Panc1 (cell line): Measurements from ENCODE around the gene NINL.

Experiments
- POLR2AphosphoS5 ChIP-seq: IDR thresholded peaks from 2 replicates; pipeline ENCODE4 v1.6.1; 2012; ENCODE audit warnings: mild to moderate bottlenecking, low read depth, low read length, moderate library complexity
- SIN3A ChIP-seq: IDR thresholded peaks from 2 replicates; pipeline ENCODE4 v1.6.1; 2012; ENCODE audit warnings: low read depth, mild to moderate bottlenecking, low read length, moderate library complexity, borderline replicate concordance; ENCODE audit not compliant: insufficient read depth
- TF ChIP-seq, protein P1 (sequence below): fragments of 450-650 bp; IDR thresholded peaks from 2 replicates; pipeline ENCODE4 v1.5.1; 2017; ENCODE audit warnings: mild to moderate bottlenecking
- TF ChIP-seq, protein P2 (sequence below), 2 experiments: IDR thresholded peaks; 2 replicates each; pipeline ENCODE4 v1.6.1; 2011 to 2012; ENCODE audit warnings: low read depth in 2 of 2, control low read depth in 1 of 2, low read length in 1 of 2, mild to moderate bottlenecking in 1 of 2, moderate library complexity in 1 of 2; ENCODE audit not compliant: insufficient read depth in 1 of 2

DNA sequence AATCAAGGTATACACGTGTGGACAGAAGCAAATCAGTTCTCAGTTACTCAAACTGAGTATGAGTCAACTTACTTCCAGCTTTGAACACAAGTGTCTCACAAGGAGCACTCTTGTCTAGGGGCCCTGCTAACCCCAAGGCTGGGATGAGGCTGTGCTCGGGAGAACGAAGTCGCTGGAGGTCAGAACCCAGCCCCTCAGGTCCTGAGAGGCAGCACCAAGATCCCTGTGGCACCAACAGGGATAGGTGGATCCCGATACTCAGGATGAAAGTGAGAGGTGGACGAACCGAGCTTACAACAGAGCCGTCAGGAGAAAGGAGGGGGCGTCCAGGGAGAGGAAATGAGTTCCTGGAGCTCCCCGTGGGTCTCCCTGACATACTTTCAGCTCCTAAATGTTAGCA is 92.2 kb downstream of the NINL start:
- TF ChIP-seq, protein P1, sequence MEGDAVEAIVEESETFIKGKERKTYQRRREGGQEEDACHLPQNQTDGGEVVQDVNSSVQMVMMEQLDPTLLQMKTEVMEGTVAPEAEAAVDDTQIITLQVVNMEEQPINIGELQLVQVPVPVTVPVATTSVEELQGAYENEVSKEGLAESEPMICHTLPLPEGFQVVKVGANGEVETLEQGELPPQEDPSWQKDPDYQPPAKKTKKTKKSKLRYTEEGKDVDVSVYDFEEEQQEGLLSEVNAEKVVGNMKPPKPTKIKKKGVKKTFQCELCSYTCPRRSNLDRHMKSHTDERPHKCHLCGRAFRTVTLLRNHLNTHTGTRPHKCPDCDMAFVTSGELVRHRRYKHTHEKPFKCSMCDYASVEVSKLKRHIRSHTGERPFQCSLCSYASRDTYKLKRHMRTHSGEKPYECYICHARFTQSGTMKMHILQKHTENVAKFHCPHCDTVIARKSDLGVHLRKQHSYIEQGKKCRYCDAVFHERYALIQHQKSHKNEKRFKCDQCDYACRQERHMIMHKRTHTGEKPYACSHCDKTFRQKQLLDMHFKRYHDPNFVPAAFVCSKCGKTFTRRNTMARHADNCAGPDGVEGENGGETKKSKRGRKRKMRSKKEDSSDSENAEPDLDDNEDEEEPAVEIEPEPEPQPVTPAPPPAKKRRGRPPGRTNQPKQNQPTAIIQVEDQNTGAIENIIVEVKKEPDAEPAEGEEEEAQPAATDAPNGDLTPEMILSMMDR: no peak
- TF ChIP-seq, protein P2, sequence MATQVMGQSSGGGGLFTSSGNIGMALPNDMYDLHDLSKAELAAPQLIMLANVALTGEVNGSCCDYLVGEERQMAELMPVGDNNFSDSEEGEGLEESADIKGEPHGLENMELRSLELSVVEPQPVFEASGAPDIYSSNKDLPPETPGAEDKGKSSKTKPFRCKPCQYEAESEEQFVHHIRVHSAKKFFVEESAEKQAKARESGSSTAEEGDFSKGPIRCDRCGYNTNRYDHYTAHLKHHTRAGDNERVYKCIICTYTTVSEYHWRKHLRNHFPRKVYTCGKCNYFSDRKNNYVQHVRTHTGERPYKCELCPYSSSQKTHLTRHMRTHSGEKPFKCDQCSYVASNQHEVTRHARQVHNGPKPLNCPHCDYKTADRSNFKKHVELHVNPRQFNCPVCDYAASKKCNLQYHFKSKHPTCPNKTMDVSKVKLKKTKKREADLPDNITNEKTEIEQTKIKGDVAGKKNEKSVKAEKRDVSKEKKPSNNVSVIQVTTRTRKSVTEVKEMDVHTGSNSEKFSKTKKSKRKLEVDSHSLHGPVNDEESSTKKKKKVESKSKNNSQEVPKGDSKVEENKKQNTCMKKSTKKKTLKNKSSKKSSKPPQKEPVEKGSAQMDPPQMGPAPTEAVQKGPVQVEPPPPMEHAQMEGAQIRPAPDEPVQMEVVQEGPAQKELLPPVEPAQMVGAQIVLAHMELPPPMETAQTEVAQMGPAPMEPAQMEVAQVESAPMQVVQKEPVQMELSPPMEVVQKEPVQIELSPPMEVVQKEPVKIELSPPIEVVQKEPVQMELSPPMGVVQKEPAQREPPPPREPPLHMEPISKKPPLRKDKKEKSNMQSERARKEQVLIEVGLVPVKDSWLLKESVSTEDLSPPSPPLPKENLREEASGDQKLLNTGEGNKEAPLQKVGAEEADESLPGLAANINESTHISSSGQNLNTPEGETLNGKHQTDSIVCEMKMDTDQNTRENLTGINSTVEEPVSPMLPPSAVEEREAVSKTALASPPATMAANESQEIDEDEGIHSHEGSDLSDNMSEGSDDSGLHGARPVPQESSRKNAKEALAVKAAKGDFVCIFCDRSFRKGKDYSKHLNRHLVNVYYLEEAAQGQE (IDR thresholded peaks at IDR 0.05; ENCODE audit: insufficient read depth in 1 of 2, low read depth in 2 of 2, low read length in 1 of 2): no peak
- no peak for TF ChIP-seq POLR2AphosphoS5
- TF ChIP-seq SIN3A: no peak
